SKM-1 (cell line): ENCODE measurements around the gene IQSEC1.
A peak's percentile ranks its signal among the peaks of the same experiment; 100 is the strongest.

Source experiments
- DNase-seq: peaks from one replicate; lab custom pipeline; 2025; ENCODE audit not compliant: unreplicated experiment; lab: John Stamatoyannopoulos, UW

Gene IQSEC1

GRCh38 chr3:12975748-12976522 is 97.3 kb downstream of the IQSEC1 start:
- no peak for DNase-seq

GRCh38 chr3:12974819-12975218 is 98.4 kb downstream of the IQSEC1 start:
- no peak for DNase-seq

DNA sequence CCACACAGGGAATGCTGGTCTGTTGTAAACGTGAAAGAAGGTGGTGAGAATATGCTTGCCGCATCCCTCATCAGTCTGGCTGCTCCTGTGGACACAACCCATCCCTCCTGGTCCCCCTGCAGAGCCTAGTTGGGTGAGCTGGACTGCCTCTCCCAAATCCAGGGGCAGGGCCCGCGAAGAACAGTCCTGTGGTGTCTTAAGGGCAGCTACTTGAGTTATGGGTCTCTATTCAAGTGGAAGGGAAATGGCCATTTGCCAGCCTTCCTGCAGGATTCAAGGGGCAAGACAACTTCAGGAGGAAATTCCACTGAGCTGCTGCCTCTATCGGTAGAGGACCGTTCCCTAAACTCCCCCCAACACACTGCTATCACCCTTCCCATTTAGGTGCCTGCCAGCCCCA is 98.9 kb downstream of the IQSEC1 start:
- no peak for DNase-seq

GRCh38 chr3:12973827-12974226 is 99.4 kb downstream of the IQSEC1 start:
- no peak for DNase-seq

DNA sequence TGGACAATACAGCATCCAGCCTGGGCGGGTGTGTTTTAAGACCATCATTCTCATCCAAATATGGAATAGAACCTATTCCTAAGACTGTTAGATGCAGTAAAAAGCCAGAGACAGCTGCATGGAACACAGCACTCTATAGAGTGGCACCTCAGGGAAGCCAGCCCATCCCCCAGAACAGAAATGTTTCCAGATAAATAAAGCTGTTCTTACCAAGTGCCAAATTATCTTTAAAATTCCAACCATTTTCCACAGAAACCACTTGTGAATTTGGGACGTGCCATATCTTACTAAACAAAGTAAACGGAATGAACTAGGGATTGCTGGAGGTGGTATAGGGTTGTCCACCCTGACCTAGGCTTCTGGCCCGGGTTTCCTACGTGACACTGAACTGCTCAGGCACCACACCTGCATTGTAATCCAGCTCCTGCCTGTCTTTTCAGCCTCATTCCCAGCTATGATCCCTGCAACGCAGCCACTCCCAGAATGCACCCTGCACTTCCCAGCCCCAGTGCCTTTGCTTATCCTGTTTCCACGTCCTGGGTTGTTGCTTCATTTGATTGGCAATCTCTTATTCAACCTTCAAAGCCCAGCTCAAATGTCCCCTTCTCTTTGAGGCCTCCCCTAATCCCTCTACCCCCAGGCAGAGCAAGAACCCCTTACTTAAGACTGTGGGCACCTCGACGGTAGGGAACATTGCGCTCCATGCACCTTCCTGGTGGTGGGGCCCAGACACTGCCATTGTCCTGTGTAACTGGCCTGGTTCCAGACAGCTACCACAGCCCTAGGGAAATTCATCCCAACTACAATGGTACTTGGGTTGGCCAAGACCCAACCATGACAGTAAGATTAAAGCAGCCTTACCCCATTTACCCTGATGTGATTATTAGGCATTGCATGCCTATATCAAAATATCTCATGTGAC is 100.2 kb downstream of the IQSEC1 start:
- DNase-seq = no peak

GRCh38 chr3:12972043-12972442 is 101.2 kb downstream of the IQSEC1 start:
- no peak for DNase-seq

DNA sequence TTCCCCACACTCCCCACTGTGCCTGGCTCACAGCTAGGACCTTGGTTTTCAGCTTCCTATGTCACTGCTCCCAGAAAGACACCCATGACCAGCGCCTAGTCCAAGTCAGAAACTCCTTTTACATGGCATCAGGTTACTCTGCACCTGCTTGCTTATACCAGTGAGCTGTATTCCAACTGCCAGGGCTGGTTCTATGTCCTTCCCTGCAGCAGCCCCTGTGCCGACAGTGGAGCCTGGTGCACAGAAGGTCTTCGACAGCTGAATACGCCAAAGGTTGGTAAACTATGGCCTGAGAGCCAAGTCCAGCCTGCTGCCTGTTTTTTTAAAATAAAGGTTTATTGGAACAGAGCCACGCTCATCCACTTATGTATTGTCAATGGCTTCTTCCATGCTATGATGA is 102.5 kb downstream of the IQSEC1 start:
- DNase-seq = no peak

DNA sequence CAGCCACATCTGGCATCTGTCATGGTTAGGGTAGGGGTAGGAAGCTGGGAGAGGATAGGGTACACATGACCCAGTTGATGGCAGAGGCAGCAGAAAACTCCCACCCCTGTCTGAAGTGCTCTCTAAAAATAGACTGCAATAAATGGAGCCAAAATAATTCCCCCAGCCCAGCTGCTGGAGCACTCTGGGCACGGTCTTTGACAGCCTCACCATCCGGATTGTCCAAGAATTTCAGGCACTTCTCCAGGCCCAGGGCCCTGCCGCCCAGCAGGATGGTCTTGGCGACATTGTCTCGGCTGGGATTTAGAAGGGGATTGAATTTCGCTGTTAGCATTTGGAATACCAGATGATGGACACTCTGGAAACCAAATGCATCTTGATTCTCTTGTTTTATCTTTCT is 103.7 kb downstream of the IQSEC1 start:
- DNase-seq = no peak

GRCh38 chr3:12968541-12968940 is 104.7 kb downstream of the IQSEC1 start:
- no peak for DNase-seq

GRCh38 chr3:12967606-12968351 is 105.5 kb downstream of the IQSEC1 start:
- DNase-seq = peak; percentile 76

DNA sequence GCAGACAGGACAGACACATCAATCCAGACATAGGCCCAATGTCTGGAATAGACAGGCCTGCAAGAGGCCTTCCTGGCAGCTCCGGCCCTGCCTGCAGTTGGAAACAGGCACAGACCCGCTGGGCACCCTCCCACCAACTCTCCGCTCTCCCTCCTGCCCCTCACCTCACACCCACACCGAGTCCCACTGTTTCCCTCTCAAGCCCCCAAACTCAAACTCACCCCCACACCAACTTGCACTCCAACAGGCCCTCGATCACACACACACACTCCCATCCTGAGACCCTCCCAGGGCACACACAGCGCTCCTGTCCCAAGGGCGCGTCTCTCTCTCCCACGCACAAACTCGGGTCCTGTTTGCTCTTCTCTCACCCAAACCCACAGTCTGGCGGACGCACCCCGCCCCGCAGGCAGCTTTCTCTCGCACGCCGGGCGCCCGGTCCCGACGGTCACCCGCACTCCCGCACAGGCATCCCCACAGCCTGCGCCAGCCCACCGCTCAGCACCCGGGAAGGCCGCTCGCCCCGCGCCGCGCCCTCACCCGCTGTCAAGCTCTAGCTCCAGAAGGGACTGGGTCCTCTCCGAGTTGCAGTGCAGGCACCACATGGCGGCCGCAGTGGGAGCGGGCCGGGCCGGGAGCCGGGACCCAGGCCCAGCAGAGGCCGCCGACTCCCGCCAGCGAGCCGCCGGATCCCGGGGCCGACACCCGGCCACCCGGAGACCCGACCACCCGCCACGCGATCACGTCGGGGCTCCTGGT is 106.2 kb downstream of the IQSEC1 start:
- DNase-seq = no peak

GRCh38 chr3:12965999-12966846 is 107.0 kb downstream of the IQSEC1 start:
- DNase-seq = no peak

- no peak for DNase-seq
Observed at GRCh38 chr3:12964711-12965612, 108.3 kb downstream of the IQSEC1 start.

GRCh38 chr3:12963922-12964701 is 109.1 kb downstream of the IQSEC1 start:
- DNase-seq = no peak

DNA sequence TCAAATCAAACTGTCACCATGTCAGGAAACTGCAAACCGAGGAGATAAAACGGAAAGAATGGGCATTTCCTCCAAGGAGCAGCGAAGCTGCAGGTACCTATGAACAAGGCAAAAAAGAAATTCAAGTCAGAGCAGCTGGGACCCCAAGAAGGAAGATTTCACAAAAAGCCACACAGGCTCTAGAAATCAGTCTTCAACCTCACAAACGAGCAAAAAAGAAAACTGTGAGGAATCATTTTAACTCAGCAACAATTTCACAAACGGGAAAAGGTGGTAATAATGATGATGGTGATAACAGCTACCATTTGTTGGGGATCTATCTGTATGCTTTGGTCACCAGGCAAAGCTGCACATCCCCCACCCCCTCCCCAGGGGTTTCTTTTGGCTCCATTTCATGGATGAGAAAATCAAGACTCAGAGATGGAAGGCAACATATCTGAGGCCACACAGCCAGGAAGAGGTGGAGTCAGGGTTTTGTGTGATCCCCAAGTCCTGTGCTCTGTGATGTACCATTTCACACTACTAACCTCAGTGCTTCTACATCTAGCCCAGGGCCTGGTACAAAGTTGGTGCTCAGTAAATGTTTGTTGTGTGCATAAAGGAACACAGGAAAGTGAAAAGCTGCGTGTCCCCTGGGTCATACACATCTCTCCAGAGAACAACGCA is 109.9 kb downstream of the IQSEC1 start:
- no peak for DNase-seq

DNA sequence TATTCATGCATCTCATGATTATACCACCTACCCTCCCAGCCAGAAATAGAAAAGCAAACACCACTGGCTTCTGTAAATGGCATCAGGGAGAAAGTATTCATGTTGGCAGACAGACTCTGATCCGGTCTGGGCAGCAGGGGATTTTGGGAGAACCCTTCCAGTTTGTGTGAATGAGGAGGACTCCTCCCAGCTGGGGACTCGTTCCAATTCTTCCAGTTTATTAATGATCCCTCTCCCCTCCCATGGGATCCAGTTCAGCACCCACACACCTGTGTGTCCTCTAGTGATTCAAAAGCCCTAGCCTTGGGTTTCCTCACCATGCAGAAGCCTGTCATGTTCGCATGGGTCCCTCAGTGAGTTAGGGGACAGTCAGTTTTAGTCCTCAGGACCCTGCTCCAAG is 110.9 kb downstream of the IQSEC1 start:
- DNase-seq = no peak

GRCh38 chr3:12961697-12962036 is 111.6 kb downstream of the IQSEC1 start:
- DNase-seq = no peak
